ENCODE data around the gene GPR146. TPM values are rescaled to one million over a fixed set of nuclear protein-coding genes. Genes with fewer than 3 reads are reported as not detected.

The GPR146 gene
- total and polyA plus RNA-seq, 8 donors: 6.3 to 18.9 (median 7.9) TPM

DNA sequence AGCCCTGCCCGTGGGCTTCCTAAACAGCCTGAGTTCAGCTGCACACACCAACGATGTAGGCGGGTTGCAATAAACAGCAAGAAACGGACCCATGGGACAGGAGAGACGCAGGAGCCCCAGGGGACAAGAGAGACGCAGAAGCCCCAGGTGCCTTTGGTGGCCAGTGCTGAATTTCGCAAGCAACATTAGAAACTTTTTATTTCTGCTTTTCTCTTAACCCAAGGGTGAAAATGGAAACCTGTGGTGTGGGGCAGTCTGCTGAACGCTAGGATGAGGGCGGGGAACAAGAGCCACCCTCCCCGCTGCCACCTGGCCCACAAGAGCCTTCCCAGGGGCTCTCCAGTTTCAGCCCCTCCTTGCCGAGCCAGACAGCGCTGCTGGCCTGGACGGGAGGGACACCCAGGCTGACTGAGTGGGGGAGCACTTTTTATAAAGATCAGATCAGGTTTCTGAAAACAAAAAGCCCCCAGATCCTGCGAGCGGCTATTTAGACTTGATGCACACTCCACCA is 20.0 kb upstream of the GPR146 start:
- intact Hi-C loops (cut with DNase I): no loop called here
- DNase-seq: no peak
- H3K9me3 ChIP-seq: peaks cover 0 to 6% of the 10 kb centered on the region in 2 donors
- no peak overlapping the region for H3K27ac ChIP-seq
- peaks cover 9 to 26% of the 10 kb centered on the region in 2 donors for H3K4me1 ChIP-seq
- no peak for ATAC-seq
- no peak overlapping the region for H3K4me3 ChIP-seq
- TF ChIP-seq, protein P1, sequence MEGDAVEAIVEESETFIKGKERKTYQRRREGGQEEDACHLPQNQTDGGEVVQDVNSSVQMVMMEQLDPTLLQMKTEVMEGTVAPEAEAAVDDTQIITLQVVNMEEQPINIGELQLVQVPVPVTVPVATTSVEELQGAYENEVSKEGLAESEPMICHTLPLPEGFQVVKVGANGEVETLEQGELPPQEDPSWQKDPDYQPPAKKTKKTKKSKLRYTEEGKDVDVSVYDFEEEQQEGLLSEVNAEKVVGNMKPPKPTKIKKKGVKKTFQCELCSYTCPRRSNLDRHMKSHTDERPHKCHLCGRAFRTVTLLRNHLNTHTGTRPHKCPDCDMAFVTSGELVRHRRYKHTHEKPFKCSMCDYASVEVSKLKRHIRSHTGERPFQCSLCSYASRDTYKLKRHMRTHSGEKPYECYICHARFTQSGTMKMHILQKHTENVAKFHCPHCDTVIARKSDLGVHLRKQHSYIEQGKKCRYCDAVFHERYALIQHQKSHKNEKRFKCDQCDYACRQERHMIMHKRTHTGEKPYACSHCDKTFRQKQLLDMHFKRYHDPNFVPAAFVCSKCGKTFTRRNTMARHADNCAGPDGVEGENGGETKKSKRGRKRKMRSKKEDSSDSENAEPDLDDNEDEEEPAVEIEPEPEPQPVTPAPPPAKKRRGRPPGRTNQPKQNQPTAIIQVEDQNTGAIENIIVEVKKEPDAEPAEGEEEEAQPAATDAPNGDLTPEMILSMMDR (IDR thresholded peaks at IDR 0.05): no peak
- H3K27me3 ChIP-seq: peaks cover 0 to 11% of the 10 kb centered on the region in 2 donors
- H3K36me3 ChIP-seq: peaks cover 0 to 21% of the 10 kb centered on the region in 2 donors

DNA sequence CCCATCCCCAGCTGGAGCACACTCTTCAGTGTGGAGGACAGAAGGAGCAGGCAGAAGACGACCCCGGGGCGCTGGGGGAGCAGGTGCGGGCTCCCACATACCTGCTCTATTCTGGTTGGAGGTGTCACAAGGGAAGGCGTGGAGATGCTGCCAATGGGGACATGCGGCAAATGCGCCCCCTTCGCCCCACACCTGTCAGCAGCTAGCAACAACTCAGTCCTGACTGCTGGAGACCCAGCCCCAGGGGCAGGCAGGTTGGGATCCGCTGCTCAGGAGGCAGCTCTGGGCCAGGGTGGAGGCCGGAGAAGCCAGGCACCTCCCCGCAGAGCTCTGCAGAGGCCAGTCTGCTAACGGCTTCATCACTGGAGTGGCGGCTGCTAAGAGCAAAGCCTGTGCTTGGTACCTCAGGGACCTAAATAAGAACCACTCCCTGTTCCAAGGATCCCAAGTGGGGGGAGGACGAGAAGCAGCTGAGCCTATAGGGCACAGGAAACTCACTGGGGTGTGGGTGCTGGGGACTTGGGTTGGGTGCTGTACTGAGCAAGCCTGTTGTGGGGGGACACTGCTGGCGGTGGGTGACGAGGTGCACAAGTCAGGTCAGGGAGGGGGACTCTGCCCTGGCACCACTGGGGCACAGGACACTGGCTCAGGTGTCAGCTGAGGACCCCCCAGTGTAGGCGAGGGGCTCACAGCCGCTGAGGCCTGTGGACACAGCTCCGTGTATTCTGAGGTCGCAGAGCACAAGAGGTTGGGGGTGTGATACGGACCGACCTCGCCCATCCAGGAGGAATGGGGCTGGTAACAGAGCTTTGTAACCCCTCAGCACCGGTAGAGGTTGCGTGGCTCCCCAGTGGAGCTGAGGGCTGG is 19.2 kb upstream of the GPR146 start:
- TF ChIP-seq, protein P1 (IDR thresholded peaks at IDR 0.05): no peak
- no peak overlapping the region for H3K4me3 ChIP-seq
- peaks cover 0 to 11% of the 10 kb centered on the region in 2 donors for H3K27me3 ChIP-seq
- peaks cover 0 to 6% of the 10 kb centered on the region in 2 donors for H3K9me3 ChIP-seq
- DNase-seq (no peak), ATAC-seq (no peak)
- H3K36me3 ChIP-seq: peaks cover 0 to 21% of the 10 kb centered on the region in 2 donors
- H3K27ac ChIP-seq: no peak overlapping the region
- intact Hi-C loops (cut with DNase I): no loop called here
- peaks cover 9 to 28% of the 10 kb centered on the region in 2 donors for H3K4me1 ChIP-seq

DNA sequence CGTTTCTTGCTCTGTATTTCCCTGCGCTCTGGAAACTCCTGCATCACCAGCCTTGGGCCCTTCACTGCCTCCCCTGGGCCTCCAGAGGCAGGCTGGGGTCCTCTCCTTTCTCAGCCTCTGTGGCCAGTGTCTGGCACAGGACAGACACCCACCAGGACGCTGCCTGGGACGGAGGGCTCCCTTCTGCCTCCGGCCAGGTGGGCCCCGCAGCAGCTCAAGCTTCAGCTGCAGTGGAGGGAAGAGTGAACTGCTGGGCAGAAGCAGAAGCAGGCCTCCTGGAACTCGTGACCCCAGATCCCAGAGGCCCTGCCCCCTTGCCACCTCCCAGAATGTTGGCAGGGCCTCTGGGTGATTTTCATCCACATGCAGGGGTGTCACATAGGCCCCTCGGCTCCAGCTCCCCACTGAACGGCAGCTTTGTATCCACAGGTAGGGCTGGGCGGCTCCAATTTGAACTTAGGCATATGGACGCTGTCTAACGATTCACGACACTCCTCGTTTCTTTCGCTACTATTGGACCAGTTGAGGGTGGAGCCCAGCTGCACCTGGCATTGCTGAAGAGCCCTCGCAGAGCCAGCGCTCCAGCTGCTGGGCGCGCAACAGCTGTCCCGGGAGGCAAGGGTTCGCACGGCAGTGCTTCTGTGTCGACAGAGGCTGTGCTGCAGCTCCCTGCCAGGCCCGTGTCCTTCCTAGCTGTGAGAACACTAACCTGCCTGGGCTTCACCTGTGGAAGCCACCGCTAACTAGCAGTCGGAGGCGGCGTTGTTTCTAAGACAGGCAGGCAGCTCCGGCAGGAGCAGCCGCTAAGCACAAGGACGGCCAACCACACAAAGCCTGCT is 18.4 kb upstream of the GPR146 start:
- Histone ChIP-seq H3K9me3 (peaks cover 0 to 3% of the 10 kb centered on the region in 2 donors), H3K36me3 (peaks cover 0 to 18% of the 10 kb centered on the region in 2 donors), H3K4me3 (no peak overlapping the region), H3K4me1 (peaks cover 9 to 28% of the 10 kb centered on the region in 2 donors), H3K27ac (no peak overlapping the region), H3K27me3 (peaks cover 0 to 11% of the 10 kb centered on the region in 2 donors)
- DNase-seq (no peak), ATAC-seq (no peak)
- intact Hi-C loops (cut with DNase I): no loop called here
- TF ChIP-seq, protein P1 (IDR thresholded peaks at IDR 0.05): no peak

DNA sequence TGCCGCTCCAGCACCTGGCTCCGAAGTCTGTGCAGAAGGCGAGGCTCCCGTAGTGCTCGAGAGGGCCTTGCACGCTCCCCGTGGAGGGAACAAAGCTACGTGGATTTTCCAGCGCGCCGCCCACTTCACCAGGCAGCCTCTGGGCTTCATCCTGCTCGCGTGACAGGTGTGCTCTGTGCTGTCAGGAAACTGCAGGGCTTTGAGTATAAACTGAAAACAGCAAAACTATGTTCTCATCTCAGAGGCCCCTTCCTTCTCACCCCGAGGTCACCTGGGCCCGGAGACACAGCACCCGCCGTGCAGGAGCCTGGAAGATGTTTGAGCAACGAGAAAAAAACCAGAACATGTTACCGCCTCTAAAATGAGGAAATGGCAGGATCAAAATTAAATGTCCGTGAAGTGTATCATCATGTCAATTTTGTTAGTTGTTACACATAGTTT is 17.6 kb upstream of the GPR146 start:
- peaks cover 0 to 11% of the 10 kb centered on the region in 2 donors for H3K27me3 ChIP-seq
- TF ChIP-seq, protein P1 (IDR thresholded peaks at IDR 0.05): no peak
- H3K9me3 ChIP-seq: no peaks in the 10 kb centered on the region
- peaks cover 9 to 28% of the 10 kb centered on the region in 2 donors for H3K4me1 ChIP-seq
- intact Hi-C loops (cut with DNase I): no loop called here
- no peak for ATAC-seq
- H3K36me3 ChIP-seq: peaks cover 0 to 15% of the 10 kb centered on the region in 2 donors
- no peak overlapping the region for H3K27ac ChIP-seq
- H3K4me3 ChIP-seq: peak overlapping the region in 1 of 2 donors; percentile 66
- DNase-seq: no peak

Data from left lung (tissue), 10 donors.